Smooth muscle cell of the brain vasculature (primary cell): ENCODE results near the gene MSH5.
A peak's percentile ranks its signal among the peaks of the same experiment; 100 is the strongest.
"Not testable (repeated sequence)": the region's sequence is repeated elsewhere in the genome, so short reads cannot be mapped to it uniquely, and the experiment has no call there.

Source experiments
- DNase-seq: peaks from one replicate; pipeline ENCODE4 v3.0.0-alpha.2; 2012; ENCODE audit warnings: low read depth, low spot score

The MSH5 gene

GRCh38 chr6:31778999-31779885 lies 39.4 kb downstream of the MSH5 start:
- no peak for DNase-seq

GRCh38 chr6:31779908-31780307 lies 40.1 kb downstream of the MSH5 start:
- no peak for DNase-seq

- no peak for DNase-seq
These were observed 40.9 kb downstream of the MSH5 start for GRCh38 chr6:31780507-31781243.

GRCh38 chr6:31781244-31782125 lies 41.7 kb downstream of the MSH5 start:
- DNase-seq, result no peak

GRCh38 chr6:31782126-31782855 lies 42.5 kb downstream of the MSH5 start:
- no peak for DNase-seq

- no peak for DNase-seq
These were observed 44.5 kb downstream of the MSH5 start for GRCh38 chr6:31784098-31784925.

GRCh38 chr6:31785475-31785874 lies 45.7 kb downstream of the MSH5 start:
- DNase-seq, result no peak

GRCh38 chr6:31791324-31792089 lies 51.7 kb downstream of the MSH5 start:
- DNase-seq, result no peak

- no peak for DNase-seq
These were observed 52.2 kb downstream of the MSH5 start for GRCh38 chr6:31792090-31792374.

- DNase-seq, result no peak
These were observed 53.0 kb downstream of the MSH5 start for GRCh38 chr6:31792761-31793171.

GRCh38 chr6:31793927-31794245 lies 54.1 kb downstream of the MSH5 start:
- DNase-seq, result not testable (repeated sequence)

GRCh38 chr6:31794294-31794865 lies 54.6 kb downstream of the MSH5 start:
- no peak for DNase-seq

- no peak for DNase-seq
These were observed 55.2 kb downstream of the MSH5 start for GRCh38 chr6:31794866-31795615.

GRCh38 chr6:31795616-31796298 lies 56.0 kb downstream of the MSH5 start, which contains the start of gene VARS1:
Gene VARS1 (minus strand): TSS chr6:31795752. CDS start chr6:31795217, 535 bp downstream.
- DNase-seq, result peak; percentile 63

GRCh38 chr6:31796993-31797385 lies 57.2 kb downstream of the MSH5 start:
- no peak for DNase-seq

GRCh38 chr6:31797588-31797987 lies 57.8 kb downstream of the MSH5 start:
- DNase-seq, result no peak

GRCh38 chr6:31799781-31800180 lies 60.0 kb downstream of the MSH5 start:
- DNase-seq, result no peak
